Measurements from ENCODE around the gene C2CD4D. TPM values are rescaled to one million over a fixed set of nuclear protein-coding genes. Genes with fewer than 3 reads are reported as not detected.

The C2CD4D gene
- total and polyA plus RNA-seq, 2 of the 13 experiments (the other 11 are each of a cell fraction or from before 2014, with no cell fraction given) = not detected

GRCh38 chr1:151839457-151840403, at the start of gene C2CD4D (continued):
- TF ChIP-seq CENPBD1 (CRISPR knock-in tag; IDR thresholded peaks at IDR 0.05; ENCODE audit: borderline replicate concordance, low read depth) = no peak
- no peak for TF ChIP-seq ATF4 (CRISPR knock-in tag; IDR thresholded peaks at IDR 0.05)
- TF ChIP-seq POLR2AphosphoS2 (IDR thresholded peaks at IDR 0.05; ENCODE audit: low read depth, low read length) = no peak
- TF ChIP-seq SYNCRIP (IDR thresholded peaks at IDR 0.05; ENCODE audit: insufficient read depth, low read depth, low read length) = no peak
- no peak for TF ChIP-seq U2AF2 (IDR thresholded peaks at IDR 0.05; ENCODE audit: low read depth, low read length)
- TF ChIP-seq ZKSCAN5 (CRISPR knock-in tag; IDR thresholded peaks at IDR 0.05) = no peak
- peak; percentile 70 for TF ChIP-seq UBTF (CRISPR knock-in tag; IDR thresholded peaks at IDR 0.05)
- TF ChIP-seq FOXO4 (CRISPR knock-in tag; conservative IDR thresholded peaks at IDR 0.05) = no peak
- no peak for TF ChIP-seq PAWR (CRISPR knock-in tag; IDR thresholded peaks at IDR 0.05; ENCODE audit: borderline replicate concordance)
- TF ChIP-seq THYN1 (CRISPR knock-in tag; IDR thresholded peaks at IDR 0.05; ENCODE audit: borderline replicate concordance, low read depth) = no peak
- TF ChIP-seq MAX (IDR thresholded peaks at IDR 0.05) = peak; percentile 56
- TF ChIP-seq FOXJ3 (CRISPR knock-in tag; IDR thresholded peaks at IDR 0.05; ENCODE audit: borderline replicate concordance) = no peak
- peak in 1 of 2 experiments; percentile 25; a peak in 1 of 4 replicates for TF ChIP-seq HMGXB4 (CRISPR knock-in tag; IDR thresholded peaks at IDR 0.05; ENCODE audit: borderline replicate concordance in 1 of 2, low read depth in 1 of 2)
- TF ChIP-seq MIER3 (CRISPR knock-in tag; IDR thresholded peaks at IDR 0.05; ENCODE audit: borderline replicate concordance) = no peak
- no peak for TF ChIP-seq ZNF788 (CRISPR knock-in tag; IDR thresholded peaks at IDR 0.05; ENCODE audit: borderline replicate concordance)
- TF ChIP-seq ZFP41 (CRISPR knock-in tag; IDR thresholded peaks at IDR 0.05; ENCODE audit: borderline replicate concordance) = no peak; the same call in 1 of the 2 replicates
- TF ChIP-seq SIX1 (CRISPR knock-in tag; IDR thresholded peaks at IDR 0.05; ENCODE audit: borderline replicate concordance) = no peak
- TF ChIP-seq PHF21A (CRISPR knock-in tag; IDR thresholded peaks at IDR 0.05) = no peak
- no peak for TF ChIP-seq NFKBIZ (CRISPR knock-in tag; IDR thresholded peaks at IDR 0.05)
- no peak for TF ChIP-seq SNAI1 (CRISPR knock-in tag; IDR thresholded peaks at IDR 0.05; ENCODE audit: borderline replicate concordance)
- TF ChIP-seq SMARCC2 (IDR thresholded peaks at IDR 0.05) = no peak

Measured in HepG2 (cell line).